GM04504 (cell line): Measurements from ENCODE around the gene NACC1.
"Not testable (repeated sequence)": the region's sequence is repeated elsewhere in the genome, so short reads cannot be mapped to it uniquely, and the experiment has no call there.

ENCODE experiments used
- DNase-seq: peaks from one replicate; pipeline ENCODE4 v3.0.0-alpha.2; 2012; ENCODE audit warnings: low read depth

NACC1 gene

DNA sequence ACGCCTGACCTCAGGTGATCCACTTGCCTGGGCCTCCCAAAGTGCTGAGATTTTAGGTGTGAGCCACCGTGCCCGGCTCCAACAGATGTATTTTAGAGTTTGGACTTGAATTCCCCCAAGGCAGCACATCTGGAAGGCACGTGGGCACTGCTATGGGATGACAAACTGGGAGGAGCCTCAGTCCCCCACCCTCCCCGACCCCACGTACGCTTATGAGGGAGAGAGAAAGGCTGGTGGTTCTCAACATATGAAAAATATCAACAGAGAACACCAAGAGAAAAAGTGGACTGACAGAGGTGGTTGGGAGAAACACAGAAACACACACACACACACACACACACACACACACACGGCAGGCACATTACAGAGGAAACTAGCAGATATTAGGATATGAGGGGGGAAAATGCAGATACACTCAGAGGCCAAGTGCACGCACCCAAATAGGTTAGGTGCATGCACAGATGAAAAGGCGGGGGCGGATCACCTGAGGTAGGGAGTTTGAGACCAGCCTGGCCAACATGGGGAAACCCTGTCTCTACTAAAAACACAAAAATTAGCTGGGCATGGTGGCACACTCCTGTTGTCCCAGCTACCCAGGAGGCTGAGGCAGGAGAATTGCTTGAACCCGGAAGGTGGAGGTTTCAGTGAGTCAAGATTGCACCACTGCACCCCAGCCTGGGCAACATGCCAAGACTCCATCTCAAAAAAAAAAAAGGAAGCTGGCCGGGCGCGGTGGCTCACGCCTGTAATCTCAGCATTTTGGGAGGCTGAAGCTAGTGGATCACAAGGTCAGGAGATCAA lies 28.9 kb downstream of the NACC1 start:
- DNase-seq: no peak

DNA sequence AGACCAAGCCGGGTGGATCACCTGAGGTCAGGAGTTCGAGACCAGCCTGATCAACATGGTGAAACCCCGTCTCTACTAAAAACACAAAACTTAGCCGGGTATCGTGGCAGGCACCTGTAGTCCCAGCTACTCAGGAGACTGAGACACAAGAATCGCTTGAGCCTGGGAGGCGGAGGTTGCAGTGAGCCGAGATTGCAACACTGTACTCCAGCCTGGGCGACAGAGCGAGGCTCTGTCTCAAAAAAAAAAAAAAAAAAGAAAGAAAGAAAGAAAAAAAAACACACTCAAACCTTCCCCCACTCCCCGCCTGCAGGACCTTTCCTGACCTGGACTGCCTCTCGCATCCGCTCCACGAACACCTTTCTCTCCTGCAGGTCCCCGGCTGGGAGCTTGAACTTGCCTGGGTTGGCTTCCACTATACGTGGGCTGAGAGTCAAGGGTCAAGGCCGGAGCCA lies 31.1 kb downstream of the NACC1 start:
- not testable (repeated sequence) for DNase-seq

DNA sequence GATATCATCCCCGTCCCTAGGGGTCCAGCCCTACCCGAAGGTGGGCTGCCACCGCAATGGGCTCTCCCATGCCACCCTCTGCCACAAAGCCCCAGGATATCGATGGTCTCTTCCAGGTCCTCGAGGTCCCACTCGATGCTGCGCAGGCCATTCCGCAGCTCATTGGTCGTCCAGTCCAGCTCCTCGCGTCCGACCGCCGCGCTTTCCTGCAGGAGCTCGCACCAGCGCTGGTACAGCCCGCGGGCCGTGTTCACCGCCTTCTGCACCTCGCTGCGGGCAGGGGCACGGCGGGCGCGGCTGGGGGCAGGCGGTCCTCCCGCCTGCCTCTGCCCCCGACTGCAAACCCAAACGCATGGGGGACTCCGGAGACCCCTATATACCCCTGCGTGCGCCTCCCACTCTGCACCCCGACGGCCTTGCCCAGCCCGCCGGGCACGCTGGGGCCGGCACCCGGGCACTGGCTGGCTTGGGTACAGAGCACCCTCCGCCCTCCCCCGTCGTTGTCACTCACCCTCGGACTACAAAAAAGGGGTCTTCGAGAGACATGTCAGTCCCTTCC lies 31.6 kb downstream of the NACC1 start:
- DNase-seq: no peak

DNA sequence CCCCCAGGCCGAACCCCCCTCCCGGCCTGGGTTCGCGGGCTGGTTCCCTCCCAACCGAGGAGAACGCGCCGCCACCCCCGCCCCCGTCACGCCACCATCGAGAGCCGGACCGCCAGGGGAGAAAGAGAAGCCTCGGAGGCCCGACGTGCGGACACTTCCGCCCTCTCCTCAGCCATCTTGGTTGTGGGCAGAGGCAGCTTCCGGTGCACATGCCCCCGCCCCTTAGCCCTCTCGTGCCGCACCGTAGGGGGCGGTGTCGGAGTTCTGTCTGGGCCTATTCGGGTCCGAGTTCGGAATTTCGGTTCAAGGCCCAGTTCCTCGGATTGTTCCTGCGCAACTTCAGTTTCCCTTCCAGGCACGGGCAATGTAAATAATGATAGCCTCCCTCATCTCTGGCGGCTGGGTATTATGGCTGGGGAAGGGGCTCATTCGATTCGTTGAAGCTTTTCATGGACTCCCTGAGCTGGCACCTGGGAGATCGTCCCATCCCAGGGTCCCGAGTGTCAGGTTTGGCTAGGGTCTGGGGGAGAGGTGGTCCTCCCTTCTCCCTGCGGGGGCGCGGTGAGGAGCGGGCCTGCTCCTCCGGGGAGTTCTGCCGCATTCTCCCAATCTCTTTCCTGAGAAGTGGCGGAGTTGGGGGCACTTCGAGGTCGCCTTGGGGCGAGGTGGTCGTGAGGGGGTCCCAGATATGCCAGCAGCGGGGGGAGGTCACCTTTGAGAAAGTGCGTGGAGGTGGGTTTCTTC lies 32.3 kb downstream of the NACC1 start, which contains the start of the genes IER2 and STX10:
IER2 (plus strand) TSS at position 225 of the 744 bp plus-strand sequence. CDS start 2,776 bp downstream, outside the sequence.
STX10 (minus strand) TSS at position 189 of the 744 bp plus-strand sequence. CDS start 202 bp downstream, outside the sequence.
- DNase-seq: peak; percentile 91

DNA sequence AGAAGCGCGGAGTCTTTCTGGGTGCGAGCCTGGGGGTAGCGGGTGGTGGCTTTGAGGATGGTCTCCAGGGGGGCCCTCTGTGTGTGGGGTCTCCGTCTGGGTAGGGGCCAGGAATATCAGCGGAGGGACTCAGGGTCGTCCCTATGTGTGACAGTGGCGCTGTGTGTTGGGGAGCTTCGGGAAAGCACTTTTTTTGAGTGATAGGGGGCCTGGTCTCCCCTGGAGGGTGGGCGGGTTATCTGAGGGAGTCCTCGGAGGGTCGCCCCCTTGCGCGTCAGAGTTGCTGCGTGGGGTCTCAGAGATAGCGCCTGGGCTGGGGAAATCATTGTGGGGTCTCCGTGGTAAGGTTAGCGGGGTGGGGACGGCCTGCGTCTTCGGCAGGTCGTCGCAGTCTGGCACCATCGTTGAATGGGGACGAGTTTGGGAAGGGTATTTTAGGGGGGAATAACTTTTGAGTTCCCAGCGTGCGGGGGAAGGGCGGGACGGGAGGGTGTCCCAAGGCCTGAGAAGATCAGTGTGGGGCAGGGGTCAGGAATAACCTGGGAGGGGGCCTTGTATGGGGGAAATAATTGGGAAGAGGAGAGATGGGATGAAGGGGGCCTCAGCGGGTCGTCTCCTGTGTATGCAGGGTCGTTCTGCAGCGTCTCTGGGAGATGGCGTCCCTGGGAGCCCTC lies 33.0 kb downstream of the NACC1 start:
- no peak for DNase-seq

DNA sequence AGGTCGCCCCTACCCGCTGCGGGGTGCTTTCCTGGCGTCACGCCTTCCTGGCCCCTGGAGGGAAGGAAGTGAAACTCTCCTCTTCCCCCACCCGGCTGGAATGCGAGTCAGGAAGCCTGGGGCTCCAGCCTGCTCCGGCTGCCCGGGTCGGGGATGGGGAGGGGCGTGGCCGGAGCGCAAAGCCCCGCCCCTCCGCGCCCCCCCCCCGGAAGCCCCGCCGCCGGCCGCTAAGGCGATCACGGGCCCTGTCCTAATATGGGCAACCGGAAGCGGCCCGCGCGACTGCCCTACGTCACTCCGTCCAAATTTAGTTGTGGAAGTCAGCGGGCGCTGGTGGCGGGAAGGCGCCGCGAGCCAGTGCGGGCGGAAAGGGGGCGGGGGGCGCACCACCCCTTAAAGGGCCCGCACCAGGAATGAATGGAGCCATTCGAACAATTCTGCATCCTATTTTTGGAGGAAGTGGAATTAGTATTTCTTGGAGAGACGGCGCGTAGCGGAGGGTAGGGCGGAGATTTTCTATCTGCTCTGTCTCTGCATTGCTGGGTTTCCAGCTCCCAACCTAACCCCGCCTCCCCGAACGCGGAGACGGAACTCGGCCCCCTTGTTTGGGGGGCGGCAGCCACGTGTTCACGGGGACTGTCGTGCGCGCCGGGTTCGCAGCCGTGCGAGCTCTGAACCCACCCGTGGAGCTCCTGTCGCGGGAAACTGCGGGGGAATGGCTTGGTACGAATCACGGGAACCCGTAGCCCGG lies 33.7 kb downstream of the NACC1 start:
- DNase-seq: peak; percentile 93

DNA sequence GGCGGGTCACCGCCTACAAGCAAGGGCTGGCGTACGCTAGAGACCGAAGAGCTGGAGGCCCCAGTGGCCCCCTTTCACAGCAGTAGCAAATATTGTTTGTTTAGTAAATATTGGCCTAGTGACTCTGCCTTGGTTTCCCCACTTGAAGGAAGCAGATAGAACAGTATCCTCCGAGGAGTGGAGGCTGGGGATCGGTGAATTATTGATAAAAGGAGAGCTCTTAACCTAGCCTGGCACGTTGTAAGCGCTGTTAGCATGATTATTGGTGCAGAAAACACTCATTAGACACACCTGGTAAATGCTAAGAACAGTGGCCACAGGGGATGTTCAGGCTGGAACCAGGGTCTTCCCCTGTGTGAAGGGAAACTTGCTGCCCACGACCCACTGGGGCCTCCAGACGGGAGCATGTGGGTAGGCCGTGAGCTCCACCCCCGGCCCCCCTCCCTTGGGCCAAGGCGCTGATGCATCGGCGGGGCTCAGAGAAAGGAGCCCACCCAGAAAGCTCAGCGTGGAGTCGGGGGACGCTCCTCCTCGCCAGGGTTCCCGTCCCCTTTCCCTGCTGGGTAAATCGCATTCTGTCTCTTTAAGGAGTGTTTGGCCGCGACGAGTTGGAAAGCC lies 34.4 kb downstream of the NACC1 start:
- DNase-seq: no peak

DNA sequence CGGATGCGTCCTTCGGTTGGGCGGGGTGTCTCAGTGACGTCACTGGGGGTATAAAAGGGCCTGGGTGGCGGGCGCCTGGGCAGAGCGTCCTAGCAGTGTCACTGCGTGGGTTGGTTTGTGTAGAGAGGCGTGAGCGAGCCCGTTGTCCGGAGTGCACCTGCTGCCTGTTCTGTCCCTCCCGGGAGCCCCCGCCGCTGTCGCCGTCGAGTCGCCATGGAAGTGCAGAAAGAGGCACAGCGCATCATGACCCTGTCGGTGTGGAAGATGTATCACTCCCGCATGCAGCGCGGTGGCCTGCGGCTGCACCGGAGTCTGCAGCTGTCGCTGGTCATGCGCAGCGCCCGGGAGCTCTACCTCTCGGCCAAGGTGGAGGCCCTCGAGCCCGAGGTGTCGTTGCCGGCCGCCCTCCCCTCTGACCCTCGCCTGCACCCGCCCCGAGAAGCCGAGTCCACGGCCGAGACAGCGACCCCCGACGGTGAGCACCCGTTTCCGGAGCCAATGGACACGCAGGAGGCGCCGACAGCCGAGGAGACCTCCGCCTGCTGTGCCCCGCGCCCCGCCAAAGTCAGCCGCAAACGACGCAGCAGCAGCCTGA lies 35.0 kb downstream of the NACC1 start:
- DNase-seq: peak; percentile 90

DNA sequence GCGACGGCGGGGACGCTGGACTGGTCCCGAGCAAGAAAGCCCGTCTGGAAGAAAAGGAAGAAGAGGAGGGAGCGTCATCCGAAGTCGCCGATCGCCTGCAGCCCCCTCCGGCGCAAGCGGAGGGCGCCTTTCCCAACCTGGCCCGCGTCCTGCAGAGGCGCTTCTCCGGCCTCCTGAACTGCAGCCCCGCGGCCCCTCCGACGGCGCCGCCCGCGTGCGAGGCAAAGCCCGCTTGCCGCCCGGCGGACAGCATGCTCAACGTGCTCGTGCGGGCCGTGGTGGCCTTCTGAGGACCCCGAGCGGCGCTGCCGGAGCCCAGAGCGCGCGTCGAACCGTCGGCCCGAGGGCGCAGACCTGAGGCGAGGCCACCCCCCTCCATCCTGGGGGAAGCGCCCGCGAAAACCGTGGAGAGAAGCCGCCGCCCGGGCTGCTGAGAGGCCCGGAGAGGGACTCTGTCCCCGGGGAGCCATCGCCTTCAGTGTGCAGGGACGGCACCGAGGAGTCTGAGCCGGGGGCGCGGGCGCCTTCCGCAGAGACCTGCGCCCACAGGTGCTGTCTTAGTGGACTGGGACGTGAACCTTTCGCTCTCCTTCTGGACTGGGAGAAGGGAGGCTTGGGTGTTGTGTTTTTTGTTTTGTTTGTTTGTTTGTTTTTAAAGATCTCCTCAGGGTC lies 35.6 kb downstream of the NACC1 start:
- no peak for DNase-seq

DNA sequence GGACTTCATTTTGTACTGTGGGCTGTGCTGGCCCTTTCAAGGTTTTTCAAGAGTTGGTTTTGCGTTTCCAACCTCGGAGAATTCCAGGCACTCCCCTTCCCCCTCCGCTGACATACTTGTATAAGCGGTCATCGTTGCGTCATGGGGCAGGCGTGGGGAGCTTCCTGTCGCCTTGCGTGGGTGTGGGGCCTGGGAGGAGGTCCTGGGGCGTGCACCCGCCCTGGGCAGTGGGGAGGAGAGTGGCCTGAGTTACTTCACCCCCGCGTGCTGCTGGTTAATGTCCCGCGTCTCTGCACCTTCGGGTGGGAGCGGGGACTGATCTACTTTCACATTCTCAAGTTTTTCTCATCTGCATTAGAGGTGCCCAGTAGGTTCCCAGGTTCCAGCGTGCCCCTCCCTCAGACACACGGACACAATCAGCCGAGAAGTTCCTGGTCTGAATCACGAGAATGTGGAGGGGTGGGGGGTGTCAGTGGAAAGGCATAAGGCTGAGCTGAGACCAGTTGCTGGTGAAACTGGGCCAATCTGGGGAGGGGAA lies 36.2 kb downstream of the NACC1 start:
- DNase-seq: peak; percentile 87

DNA sequence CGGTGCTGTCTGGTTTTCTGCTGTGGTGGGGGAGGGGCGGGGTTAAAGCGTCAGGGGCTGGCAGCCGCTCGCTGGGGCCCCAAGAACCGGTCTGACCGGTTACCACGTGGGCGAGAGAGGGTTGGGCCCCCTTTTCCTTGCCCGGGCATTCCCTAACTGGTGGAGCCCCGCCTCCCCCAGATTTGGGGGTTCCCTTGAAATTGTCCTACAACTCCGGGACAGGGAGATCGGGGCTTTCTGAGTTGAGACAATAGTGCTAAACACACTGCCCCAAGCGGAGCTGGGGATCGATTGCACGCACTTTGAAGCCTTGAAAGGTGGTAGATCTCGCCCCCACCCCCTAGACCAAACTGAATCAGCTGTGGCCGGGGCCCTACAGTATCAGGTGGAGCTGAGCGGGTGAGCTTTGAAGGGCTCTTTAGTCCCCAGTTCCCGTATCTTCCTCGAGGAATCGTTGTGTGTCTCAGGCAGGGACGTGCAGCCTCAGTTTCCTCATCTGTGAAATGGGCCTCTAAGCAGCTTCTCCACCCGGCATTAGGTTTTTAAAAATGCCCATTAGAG lies 36.9 kb downstream of the NACC1 start:
- DNase-seq: no peak

DNA sequence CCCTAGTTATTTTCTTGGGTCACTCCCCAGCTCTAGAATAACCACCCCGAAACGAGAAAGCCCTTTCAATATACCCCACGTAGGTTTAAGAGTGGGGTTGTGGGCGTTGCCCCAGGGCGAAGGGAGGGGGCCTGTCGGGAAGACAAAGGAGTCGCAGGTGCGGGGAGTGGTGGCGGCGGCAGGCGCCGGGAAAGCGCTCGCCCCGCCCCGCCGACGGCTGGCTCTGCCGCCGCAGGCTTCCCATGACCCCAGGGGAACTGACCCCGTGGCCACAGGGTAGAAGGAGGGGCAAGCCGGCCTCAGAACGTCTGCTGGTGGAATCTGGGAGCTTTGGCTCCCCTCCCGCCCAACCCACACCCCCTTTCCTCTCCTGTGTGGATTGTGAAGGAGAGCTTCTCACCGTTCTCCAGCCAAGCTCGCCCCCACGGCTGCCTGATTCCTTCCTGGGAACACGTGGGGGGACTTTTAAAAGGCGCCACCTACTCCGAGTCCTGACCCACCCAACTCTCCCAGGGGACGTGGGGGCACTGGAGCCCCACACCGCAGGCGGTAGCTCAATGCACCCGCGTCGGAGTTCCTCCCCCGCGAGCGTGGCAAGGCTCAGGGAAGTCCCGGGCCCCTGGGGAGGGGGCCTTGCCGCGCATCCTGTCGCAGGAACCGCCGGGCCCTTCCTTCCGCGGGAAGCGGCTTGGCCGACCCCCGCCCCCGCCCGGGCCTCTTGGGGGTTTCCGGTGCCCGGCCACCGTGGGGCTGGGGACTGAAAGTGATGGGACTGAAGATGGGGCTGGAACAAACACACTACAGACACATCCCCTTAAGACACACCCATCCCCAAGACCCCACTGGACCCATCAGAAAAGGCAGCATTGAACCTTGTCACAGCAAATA lies 37.7 kb downstream of the NACC1 start:
- DNase-seq: no peak

DNA sequence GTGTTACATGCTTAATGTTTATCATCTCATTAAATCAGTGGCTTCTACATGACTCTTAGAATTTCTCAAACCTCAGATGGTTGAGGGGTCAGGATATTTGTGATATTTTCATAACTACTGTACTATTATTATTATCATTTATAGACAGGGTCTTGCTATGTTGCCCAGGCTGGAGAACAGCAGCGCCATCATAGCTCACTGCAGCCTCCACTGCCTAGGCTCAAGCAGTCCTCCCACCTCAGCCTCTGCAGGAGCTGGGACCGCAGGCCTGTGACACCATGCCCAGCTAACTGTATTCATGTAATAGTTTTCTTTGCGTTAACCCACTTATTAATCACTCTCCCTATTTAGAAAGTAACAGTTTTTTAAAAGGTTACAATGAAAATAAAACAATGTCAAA lies 41.6 kb downstream of the NACC1 start:
- DNase-seq: no peak

DNA sequence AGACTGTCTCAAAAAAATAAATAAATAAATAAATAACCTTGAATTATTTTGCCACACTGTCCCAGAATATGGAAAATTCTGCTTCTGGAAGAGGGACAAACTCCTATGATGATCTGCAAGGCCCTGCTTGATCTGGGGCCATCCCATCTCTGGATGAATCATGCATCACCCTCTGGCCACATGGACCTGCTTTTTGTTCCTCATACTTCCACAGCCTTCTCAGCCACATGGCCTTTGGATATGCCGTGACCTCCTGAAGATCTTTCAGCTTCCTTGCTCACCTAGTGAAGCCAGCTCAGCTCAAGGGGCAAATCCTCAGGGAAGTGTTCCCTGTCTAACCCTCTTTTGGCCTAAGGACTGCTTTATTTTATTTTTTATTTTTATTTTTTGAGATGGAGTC lies 42.5 kb downstream of the NACC1 start:
- DNase-seq: no peak

DNA sequence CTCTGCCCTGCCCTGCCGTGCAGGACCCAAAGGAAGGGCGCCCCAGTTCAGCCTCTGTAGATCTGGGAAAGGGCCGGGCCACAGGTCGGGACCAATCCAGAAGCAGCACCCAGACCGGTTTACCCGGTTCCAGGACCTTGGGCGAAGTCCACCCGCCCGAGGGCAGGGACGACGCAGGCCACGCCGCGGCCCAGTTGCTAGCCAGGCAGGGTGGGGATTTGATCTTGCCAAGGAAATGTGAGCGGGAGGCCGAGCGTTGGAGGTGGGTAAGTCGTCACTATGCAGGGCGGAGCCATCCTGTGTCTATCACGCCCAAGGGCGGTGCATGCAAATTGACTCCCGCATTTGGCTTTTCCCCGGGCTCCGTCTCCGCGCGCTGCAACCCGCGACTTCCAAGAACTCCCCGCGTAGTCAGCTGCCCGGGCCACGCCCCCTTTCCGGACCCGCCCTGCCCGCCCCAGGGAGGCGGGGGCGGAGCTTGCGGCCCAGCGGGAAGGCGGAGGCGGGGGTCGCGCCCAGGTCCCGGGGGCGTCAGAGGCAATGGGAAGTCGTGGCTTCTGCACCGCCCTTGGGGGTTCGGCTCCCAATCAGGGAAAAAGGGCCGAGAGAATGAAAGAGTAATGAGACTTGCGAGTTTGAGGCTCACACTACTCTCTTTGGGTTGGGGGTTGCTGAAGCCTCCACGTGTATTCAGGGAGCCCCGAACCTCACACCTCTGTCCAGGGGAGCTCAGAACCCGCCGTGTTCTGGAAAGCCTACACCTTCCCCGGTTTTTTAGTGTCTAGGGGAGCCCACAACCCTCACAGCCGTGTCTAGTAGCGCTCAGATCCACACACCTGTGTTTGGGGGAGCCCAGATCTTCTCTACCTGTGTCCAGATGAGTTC lies 44.9 kb downstream of the NACC1 start:
- peak; percentile 96 for DNase-seq

DNA sequence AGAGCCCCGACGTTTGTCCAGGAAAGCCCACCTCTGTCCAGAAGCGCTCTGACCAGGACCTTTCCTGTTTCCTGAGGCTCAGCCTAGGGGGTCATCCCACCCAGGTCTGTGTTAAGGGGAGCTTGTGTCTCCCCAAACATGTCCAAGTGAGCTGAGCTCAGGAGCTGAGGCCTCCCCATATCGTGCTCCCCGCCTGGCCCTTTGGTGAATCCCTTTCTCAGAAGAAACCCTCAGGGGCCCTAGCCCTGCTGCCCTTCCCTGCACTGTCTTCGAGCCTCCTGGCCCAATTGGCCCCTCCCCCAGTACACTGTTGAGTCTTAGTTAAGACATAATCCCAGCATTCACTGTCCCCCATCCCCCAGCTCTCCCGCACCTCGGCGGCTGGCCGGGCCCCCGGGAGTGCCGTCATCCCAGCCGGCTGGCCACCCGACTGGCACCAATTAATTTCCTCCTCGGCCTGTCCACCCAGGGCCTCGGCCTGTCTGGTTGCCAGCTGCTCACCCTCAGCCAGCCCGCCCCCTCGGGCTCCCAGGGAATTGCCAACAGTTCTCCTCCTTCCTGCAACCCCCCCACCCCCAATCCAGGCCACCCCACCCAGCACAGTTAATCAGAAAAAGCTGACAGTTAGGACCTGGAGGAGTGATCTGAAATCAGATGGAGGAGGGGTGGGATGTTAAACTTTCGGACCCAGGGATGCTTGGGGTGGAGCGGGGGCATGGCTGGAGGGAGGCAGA lies 45.7 kb downstream of the NACC1 start:
- peak; percentile 72 for DNase-seq
